ENCODE results near the gene DMRTA1. TPM values are rescaled to one million over a fixed set of nuclear protein-coding genes. Genes with fewer than 3 reads are reported as not detected.
A peak's percentile ranks its signal among the peaks of the same experiment; 100 is the strongest.

DMRTA1 gene, protein sequence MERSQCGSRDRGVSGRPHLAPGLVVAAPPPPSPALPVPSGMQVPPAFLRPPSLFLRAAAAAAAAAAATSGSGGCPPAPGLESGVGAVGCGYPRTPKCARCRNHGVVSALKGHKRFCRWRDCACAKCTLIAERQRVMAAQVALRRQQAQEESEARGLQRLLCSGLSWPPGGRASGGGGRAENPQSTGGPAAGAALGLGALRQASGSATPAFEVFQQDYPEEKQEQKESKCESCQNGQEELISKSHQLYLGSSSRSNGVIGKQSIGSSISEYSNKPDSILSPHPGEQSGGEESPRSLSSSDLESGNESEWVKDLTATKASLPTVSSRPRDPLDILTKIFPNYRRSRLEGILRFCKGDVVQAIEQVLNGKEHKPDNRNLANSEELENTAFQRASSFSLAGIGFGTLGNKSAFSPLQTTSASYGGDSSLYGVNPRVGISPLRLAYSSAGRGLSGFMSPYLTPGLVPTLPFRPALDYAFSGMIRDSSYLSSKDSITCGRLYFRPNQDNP
- total RNA-seq (1 to 10 TPM in 4 of 5 donors, not detected in 1; 1.8 to 6.1 (median 3.2) TPM), polyA plus RNA-seq (1 to 10 TPM; 1.2 to 1.7 (median 1.4) TPM)
- long read RNA-seq, donor 1 = 0 reads
- long read RNA-seq, donor 2, full-length matches to known transcripts = 3 of 3 reads
- long read RNA-seq, donor 2, partial matches to known transcripts = 0 of 3 reads
- long read RNA-seq, donor 2, other reads (novel, unspliced or antisense) = 0 of 3 reads
- long read RNA-seq, donor 3, full-length matches to known transcripts = 1 of 1 reads
- long read RNA-seq, donor 3, partial matches to known transcripts = 0 of 1 reads
- long read RNA-seq, donor 3, other reads (novel, unspliced or antisense) = 0 of 1 reads
- long read RNA-seq, donor 4, full-length matches to known transcripts = 1 of 1 reads
- long read RNA-seq, donor 4, partial matches to known transcripts = 0 of 1 reads
- long read RNA-seq, donor 4, other reads (novel, unspliced or antisense) = 0 of 1 reads
- long read RNA-seq, donor 5, full-length matches to known transcripts = 1 of 1 reads
- long read RNA-seq, donor 5, partial matches to known transcripts = 0 of 1 reads
- long read RNA-seq, donor 5, other reads (novel, unspliced or antisense) = 0 of 1 reads
- long read RNA-seq, donor 6, full-length matches to known transcripts = 4 of 4 reads
- long read RNA-seq, donor 6, partial matches to known transcripts = 0 of 4 reads
- long read RNA-seq, donor 6, other reads (novel, unspliced or antisense) = 0 of 4 reads
- long read RNA-seq, donor 7, full-length matches to known transcripts = 2 of 2 reads
- long read RNA-seq, donor 7, partial matches to known transcripts = 0 of 2 reads
- long read RNA-seq, donor 7, other reads (novel, unspliced or antisense) = 0 of 2 reads
- long read RNA-seq, donor 8, full-length matches to known transcripts = 1 of 1 reads
- long read RNA-seq, donor 8, partial matches to known transcripts = 0 of 1 reads
- long read RNA-seq, donor 8, other reads (novel, unspliced or antisense) = 0 of 1 reads
- long read RNA-seq, donor 9, full-length matches to known transcripts = 2 of 2 reads
- long read RNA-seq, donor 9, partial matches to known transcripts = 0 of 2 reads
- long read RNA-seq, donor 9, other reads (novel, unspliced or antisense) = 0 of 2 reads
- long read RNA-seq, donor 10, full-length matches to known transcripts = 1 of 1 reads
- long read RNA-seq, donor 10, partial matches to known transcripts = 0 of 1 reads
- long read RNA-seq, donor 10, other reads (novel, unspliced or antisense) = 0 of 1 reads

DNA sequence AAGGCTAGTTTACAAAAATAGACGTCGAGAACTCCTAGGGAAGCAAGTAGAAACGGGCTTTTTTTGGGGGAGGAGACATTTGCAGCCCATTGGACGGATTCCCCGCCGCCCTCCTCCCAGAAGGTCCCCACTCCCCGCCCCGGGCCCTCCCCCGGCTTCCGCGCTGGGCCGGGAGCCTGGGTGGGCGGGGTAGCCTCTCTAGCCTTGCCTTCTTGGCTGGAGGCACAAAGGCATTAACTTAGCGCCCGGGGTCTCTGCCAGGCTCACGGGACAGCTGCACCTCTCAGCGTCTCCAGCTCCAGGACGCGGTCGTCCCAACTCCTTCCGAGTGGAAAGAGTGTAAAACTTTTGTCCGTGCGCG is at the start of gene DMRTA1:
Gene DMRTA1 (plus strand): TSS at position 236 of the 361 bp plus-strand sequence. CDS start 242 bp downstream, outside the sequence.
- DNase-seq = peak; percentile 87 to 93
- WGBS, 5 donors = 0 to 6% (median 1%) methylated on average over 13 to 24 of the region's 24 CpGs
- intact Hi-C loops (cut with DNase I; ENCODE audit: low total_unique reads) = no loop called here
- Histone ChIP-seq H3K27ac (peak within 1 kb of the TSS; percentile 89 to 94 (median 92)), H3K36me3 (no peaks in the 10 kb centered on the region), H3K27me3 (peaks cover 0 to 27% (median 15%) of the 10 kb centered on the region in 3 donors), H3K4me1 (peaks cover 0 to 38% (median 17%) of the 10 kb centered on the region in 4 donors), H3K9me3 (no peaks in the 10 kb centered on the region), H3K4me3 (peak within 1 kb of the TSS; percentile 73 to 76 (median 75))
- TF ChIP-seq, protein P1, sequence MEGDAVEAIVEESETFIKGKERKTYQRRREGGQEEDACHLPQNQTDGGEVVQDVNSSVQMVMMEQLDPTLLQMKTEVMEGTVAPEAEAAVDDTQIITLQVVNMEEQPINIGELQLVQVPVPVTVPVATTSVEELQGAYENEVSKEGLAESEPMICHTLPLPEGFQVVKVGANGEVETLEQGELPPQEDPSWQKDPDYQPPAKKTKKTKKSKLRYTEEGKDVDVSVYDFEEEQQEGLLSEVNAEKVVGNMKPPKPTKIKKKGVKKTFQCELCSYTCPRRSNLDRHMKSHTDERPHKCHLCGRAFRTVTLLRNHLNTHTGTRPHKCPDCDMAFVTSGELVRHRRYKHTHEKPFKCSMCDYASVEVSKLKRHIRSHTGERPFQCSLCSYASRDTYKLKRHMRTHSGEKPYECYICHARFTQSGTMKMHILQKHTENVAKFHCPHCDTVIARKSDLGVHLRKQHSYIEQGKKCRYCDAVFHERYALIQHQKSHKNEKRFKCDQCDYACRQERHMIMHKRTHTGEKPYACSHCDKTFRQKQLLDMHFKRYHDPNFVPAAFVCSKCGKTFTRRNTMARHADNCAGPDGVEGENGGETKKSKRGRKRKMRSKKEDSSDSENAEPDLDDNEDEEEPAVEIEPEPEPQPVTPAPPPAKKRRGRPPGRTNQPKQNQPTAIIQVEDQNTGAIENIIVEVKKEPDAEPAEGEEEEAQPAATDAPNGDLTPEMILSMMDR (IDR thresholded peaks at IDR 0.05) = no peak
- TF ChIP-seq POLR2AphosphoS5 (IDR thresholded peaks at IDR 0.05) (peak in 2 of 3 donors; percentile 53 to 73), POLR2A (IDR thresholded peaks at IDR 0.05) (peak in 1 of 4 donors; percentile 47)

DNA sequence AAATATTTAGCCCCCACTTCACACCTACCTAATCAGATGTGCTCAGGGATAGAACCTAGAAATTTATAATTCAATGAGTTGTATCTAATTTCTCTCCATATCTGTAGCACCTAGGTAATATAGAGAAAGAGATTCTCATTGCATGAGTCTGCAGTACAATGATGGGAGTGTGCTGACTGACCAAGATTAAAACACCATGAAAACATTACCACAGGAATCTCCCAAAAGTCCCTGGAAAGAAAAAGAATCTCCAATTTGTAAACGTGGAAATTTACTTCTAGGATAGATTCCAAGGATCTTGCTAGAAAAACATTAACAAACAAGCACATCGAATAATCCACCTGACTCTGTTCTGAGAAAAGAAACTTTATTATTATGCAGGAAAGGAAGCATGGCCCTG is 45.0 kb upstream of the DMRTA1 start:
- H3K4me3 ChIP-seq = no peak overlapping the region
- no peaks in the 10 kb centered on the region for H3K36me3 ChIP-seq
- intact Hi-C loops (cut with DNase I; ENCODE audit: low total_unique reads) = no loop called here
- H3K9me3 ChIP-seq = no peaks in the 10 kb centered on the region
- 42 to 52% (median 46%) methylated on average over 2 of the region's 2 CpGs for WGBS, 5 donors
- no peak overlapping the region for H3K27ac ChIP-seq
- DNase-seq = no peak
- no peaks in the 10 kb centered on the region for H3K4me1 ChIP-seq
- no peaks in the 10 kb centered on the region for H3K27me3 ChIP-seq
- TF ChIP-seq POLR2A (IDR thresholded peaks at IDR 0.05) (no peak), EP300 (IDR thresholded peaks at IDR 0.05) (no peak), POLR2AphosphoS5 (IDR thresholded peaks at IDR 0.05) (no peak)
- TF ChIP-seq, protein P1 (IDR thresholded peaks at IDR 0.05) = no peak

DNA sequence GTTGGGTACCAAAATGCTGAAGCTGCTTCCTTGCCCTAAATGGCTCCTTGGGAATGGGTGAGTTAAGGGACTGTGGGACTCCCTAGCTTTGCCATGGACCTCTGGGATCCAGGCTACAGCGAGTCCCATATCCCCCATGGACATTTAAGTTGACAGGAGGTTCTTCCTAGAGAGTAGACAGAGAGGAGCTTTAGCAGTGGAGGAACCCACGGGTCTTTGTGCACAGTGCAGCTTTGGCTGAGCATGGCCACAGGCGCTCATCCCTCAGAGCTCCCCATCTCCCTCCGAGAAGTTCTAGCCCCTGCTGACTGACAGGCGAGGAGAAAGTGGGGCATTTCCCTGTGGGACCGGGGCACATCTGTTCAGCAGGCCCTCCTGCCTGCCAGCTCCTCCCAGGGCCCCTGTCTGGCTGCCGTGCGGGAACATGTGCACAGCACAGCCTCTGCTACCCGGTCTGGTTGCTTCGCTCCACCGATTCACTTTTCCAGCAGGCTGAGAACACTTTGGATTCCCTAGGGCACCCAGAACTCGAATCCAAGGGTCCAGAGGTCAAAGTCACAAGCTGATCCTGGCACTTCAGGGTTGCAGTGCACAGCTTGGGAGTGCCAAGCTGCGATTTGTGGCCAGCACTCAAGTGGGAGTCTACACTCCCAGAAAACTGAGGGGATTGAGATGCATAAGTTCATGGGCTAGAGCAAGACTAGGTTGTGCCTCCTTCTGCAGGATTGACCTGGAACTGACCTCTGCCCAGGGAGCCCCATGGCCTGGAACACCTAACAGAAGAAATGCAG is 40.6 kb upstream of the DMRTA1 start:
- DNase-seq = no peak
- no peaks in the 10 kb centered on the region for H3K4me1 ChIP-seq
- WGBS, 5 donors = 75 to 83% (median 82%) methylated on average over 11 to 13 of the region's 13 CpGs
- H3K27ac ChIP-seq = no peak overlapping the region
- TF ChIP-seq POLR2AphosphoS5 (IDR thresholded peaks at IDR 0.05) = no peak
- intact Hi-C loops (cut with DNase I; ENCODE audit: low total_unique reads) = no loop called here
- no peak overlapping the region for H3K4me3 ChIP-seq
- H3K27me3 ChIP-seq = no peaks in the 10 kb centered on the region
- no peaks in the 10 kb centered on the region for H3K9me3 ChIP-seq
- H3K36me3 ChIP-seq = no peaks in the 10 kb centered on the region

DNA sequence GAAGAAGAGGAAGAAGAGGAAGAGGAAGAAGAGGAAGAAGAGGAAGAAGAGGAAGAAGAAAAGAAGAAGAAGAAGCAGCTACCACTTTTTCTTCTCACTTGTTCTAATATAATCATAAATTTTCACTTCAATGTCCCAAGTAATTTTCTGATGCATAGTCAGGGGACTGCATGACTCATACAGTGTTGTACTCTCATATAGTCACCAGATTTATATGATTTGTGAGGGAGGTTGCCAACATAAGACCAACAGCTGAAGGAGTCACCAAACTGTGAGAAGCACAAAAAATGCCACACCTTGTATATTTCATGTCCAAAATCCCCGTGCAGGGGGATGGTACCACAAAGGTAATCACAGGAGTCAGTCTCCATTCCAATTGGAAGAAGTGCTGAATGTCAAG is 32.7 kb upstream of the DMRTA1 start:
- Histone ChIP-seq H3K4me3 (no peak overlapping the region), H3K36me3 (no peaks in the 10 kb centered on the region), H3K27ac (no peak overlapping the region), H3K4me1 (no peaks in the 10 kb centered on the region), H3K27me3 (no peaks in the 10 kb centered on the region), H3K9me3 (no peaks in the 10 kb centered on the region)
- 57 to 89% (median 72%) methylated on average over 1 of the region's 1 CpG for WGBS, 5 donors
- DNase-seq = no peak
- intact Hi-C loops (cut with DNase I; ENCODE audit: low total_unique reads) = no loop called here
- TF ChIP-seq, protein P1 (IDR thresholded peaks at IDR 0.05) = no peak
- no peak for TF ChIP-seq POLR2A (IDR thresholded peaks at IDR 0.05)
- no peak for TF ChIP-seq POLR2AphosphoS5 (IDR thresholded peaks at IDR 0.05)
- no peak for TF ChIP-seq EP300 (IDR thresholded peaks at IDR 0.05)
